HEK293 (cell line): Measurements from ENCODE around the gene TUBGCP6.

ENCODE experiments used
- HOXA7 ChIP-seq: sonication (generic); formaldehyde crosslinking; IDR thresholded peaks from 2 replicates; pipeline ENCODE4 v1.8.1; 2022; ENCODE audit warnings: missing genetic modification reagents, borderline replicate concordance
- TF ChIP-seq, protein P1 (sequence below): fragments of 450-650 bp; formaldehyde crosslinking; IDR thresholded peaks from 2 replicates; pipeline ENCODE4 v1.5.1; 2016; ENCODE audit warnings: missing biosample characterization, missing genetic modification characterization
- TF ChIP-seq, protein P2 (sequence below): fragments of 450-650 bp; formaldehyde crosslinking; IDR thresholded peaks from 2 replicates; pipeline ENCODE4 v1.5.0; 2017; ENCODE audit warnings: missing biosample characterization, missing genetic modification characterization, borderline replicate concordance
- TF ChIP-seq, protein P3 (sequence below): fragments of 450-650 bp; formaldehyde crosslinking; IDR thresholded peaks from 2 replicates; pipeline ENCODE4 v1.5.1; 2016; ENCODE audit warnings: missing biosample characterization, missing genetic modification characterization
- TF ChIP-seq, protein P4 (sequence below): fragments of 450-650 bp; IDR thresholded peaks from 2 replicates; pipeline ENCODE4 v1.5.1; 2018; ENCODE audit warnings: missing biosample characterization, missing genetic modification characterization

DNA sequence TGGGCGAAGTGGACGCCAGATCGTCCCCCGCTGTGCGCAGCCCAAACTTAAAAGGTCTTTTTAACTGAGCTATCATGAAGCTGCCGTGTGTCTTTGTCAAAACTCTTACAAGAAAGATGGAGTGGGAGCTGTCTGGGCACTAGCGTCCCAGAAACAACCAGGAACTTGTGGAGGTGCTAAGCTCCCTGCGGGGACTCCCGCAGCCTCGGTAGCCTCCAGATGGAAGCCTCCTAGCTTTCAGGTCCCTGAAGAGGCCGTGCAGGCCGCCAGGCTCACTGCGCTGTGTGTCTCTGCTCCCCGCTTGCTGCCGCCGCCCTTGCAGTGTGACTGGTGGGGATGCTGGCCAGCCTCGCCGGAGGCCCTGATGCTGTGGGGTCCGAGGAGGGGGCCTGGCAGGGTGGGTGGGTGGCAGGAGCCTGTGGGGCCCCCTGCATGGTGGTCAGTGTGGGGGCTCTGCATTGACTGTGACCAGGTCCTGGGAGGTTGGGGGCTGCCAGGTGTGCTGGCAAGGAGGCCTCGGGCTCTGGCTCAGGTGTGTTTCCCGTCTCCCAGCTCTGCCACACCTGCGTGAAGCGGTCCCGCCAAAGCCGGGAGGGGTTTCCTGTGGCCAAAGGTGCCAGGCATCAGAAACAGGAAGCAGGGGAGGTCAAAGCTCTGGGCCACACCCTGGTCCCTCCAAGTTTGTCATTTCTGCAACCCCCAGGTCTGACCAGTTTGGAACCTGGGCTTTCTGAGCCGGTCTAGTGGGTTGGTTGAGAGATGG, 57.9 kb downstream of the TUBGCP6 start:
- TF ChIP-seq, protein P1, sequence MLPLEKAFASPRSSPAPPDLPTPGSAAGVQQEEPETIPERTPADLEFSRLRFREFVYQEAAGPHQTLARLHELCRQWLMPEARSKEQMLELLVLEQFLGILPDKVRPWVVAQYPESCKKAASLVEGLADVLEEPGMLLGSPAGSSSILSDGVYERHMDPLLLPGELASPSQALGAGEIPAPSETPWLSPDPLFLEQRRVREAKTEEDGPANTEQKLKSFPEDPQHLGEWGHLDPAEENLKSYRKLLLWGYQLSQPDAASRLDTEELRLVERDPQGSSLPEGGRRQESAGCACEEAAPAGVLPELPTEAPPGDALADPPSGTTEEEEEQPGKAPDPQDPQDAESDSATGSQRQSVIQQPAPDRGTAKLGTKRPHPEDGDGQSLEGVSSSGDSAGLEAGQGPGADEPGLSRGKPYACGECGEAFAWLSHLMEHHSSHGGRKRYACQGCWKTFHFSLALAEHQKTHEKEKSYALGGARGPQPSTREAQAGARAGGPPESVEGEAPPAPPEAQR (tag by site-specific recombination): no peak
- TF ChIP-seq HOXA7: no peak
- TF ChIP-seq, protein P2, sequence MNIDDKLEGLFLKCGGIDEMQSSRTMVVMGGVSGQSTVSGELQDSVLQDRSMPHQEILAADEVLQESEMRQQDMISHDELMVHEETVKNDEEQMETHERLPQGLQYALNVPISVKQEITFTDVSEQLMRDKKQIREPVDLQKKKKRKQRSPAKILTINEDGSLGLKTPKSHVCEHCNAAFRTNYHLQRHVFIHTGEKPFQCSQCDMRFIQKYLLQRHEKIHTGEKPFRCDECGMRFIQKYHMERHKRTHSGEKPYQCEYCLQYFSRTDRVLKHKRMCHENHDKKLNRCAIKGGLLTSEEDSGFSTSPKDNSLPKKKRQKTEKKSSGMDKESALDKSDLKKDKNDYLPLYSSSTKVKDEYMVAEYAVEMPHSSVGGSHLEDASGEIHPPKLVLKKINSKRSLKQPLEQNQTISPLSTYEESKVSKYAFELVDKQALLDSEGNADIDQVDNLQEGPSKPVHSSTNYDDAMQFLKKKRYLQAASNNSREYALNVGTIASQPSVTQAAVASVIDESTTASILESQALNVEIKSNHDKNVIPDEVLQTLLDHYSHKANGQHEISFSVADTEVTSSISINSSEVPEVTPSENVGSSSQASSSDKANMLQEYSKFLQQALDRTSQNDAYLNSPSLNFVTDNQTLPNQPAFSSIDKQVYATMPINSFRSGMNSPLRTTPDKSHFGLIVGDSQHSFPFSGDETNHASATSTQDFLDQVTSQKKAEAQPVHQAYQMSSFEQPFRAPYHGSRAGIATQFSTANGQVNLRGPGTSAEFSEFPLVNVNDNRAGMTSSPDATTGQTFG (tag by site-specific recombination): no peak
- TF ChIP-seq, protein P3, sequence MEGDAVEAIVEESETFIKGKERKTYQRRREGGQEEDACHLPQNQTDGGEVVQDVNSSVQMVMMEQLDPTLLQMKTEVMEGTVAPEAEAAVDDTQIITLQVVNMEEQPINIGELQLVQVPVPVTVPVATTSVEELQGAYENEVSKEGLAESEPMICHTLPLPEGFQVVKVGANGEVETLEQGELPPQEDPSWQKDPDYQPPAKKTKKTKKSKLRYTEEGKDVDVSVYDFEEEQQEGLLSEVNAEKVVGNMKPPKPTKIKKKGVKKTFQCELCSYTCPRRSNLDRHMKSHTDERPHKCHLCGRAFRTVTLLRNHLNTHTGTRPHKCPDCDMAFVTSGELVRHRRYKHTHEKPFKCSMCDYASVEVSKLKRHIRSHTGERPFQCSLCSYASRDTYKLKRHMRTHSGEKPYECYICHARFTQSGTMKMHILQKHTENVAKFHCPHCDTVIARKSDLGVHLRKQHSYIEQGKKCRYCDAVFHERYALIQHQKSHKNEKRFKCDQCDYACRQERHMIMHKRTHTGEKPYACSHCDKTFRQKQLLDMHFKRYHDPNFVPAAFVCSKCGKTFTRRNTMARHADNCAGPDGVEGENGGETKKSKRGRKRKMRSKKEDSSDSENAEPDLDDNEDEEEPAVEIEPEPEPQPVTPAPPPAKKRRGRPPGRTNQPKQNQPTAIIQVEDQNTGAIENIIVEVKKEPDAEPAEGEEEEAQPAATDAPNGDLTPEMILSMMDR (tag by site-specific recombination): no peak
- TF ChIP-seq, protein P4, sequence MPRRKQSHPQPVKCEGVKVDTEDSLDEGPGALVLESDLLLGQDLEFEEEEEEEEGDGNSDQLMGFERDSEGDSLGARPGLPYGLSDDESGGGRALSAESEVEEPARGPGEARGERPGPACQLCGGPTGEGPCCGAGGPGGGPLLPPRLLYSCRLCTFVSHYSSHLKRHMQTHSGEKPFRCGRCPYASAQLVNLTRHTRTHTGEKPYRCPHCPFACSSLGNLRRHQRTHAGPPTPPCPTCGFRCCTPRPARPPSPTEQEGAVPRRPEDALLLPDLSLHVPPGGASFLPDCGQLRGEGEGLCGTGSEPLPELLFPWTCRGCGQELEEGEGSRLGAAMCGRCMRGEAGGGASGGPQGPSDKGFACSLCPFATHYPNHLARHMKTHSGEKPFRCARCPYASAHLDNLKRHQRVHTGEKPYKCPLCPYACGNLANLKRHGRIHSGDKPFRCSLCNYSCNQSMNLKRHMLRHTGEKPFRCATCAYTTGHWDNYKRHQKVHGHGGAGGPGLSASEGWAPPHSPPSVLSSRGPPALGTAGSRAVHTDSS: no peak
